Fibroblast of lung (primary cell): ENCODE data around the gene MYO1A.

ENCODE experiments used
- EZH2 ChIP-seq: IDR thresholded peaks from 2 replicates; pipeline ENCODE4 v1.5.1; 2012; ENCODE audit warnings: low read length, control low read depth, mild to moderate bottlenecking; ENCODE audit errors: missing control alignments
- TF ChIP-seq, protein P1 (sequence below), 2 donors: IDR thresholded peaks in 1 of 2; conservative IDR thresholded peaks in 1 of 2; 1 replicate in 1 of 2; 2 replicates in 1 of 2; pipeline ENCODE4 v1.5.1; 2011 to 2012; ENCODE audit warnings: low read length in 2 of 2, control low read depth in 1 of 2, inconsistent platforms in 1 of 2, low read depth in 1 of 2, mild to moderate bottlenecking in 1 of 2

DNA sequence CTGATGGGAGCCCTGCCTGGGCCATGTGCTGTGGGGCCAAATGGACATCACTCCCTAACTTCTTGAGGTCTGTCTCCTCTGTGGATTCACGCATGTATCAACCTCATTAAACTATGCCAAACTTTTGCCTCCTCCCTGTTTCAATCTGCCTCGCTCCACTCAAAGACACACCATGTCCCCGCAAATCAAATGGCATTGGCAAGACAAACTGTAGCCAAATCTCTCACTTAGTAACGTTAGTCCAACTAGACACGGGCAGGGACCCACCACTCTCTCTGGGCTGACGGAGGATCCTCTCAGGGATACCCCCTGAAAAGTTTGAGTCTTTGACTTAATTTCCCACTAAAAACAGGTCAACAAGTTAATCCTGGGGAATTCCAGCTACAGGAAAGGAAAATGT, 51.6 kb downstream of the MYO1A start:
- TF ChIP-seq, protein P1, sequence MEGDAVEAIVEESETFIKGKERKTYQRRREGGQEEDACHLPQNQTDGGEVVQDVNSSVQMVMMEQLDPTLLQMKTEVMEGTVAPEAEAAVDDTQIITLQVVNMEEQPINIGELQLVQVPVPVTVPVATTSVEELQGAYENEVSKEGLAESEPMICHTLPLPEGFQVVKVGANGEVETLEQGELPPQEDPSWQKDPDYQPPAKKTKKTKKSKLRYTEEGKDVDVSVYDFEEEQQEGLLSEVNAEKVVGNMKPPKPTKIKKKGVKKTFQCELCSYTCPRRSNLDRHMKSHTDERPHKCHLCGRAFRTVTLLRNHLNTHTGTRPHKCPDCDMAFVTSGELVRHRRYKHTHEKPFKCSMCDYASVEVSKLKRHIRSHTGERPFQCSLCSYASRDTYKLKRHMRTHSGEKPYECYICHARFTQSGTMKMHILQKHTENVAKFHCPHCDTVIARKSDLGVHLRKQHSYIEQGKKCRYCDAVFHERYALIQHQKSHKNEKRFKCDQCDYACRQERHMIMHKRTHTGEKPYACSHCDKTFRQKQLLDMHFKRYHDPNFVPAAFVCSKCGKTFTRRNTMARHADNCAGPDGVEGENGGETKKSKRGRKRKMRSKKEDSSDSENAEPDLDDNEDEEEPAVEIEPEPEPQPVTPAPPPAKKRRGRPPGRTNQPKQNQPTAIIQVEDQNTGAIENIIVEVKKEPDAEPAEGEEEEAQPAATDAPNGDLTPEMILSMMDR (conservative IDR thresholded peaks at IDR 0.05 in 1 of 2, IDR thresholded peaks at IDR 0.05 in 1 of 2; ENCODE audit: low read depth in 1 of 2, low read length in 2 of 2) = no peak
- TF ChIP-seq EZH2 = no peak
